Measurements from ENCODE around the gene PERCC1. TPM values are rescaled to one million over a fixed set of nuclear protein-coding genes. Genes with fewer than 3 reads are reported as not detected.

PERCC1 gene
- total RNA-seq, 1 experiment from 2014 or later: not detected

- CTCF ChIA-PET: interaction anchor here (0.5 to 0.8 kb wide), 2 partner anchors 9 to 77 kb away, joined by 4 read pairs; no protein-coding TSS in a partner anchor
- peaks cover 20% of the 10 kb centered on the region for H3K36me3 Mint-ChIP-seq (ENCODE audit: insufficient read depth, unreplicated experiment)
- no TSS peak for BruUV-seq (replicated peaks)
- H3K27me3 Mint-ChIP-seq (ENCODE audit: unreplicated experiment): no peaks in the 10 kb centered on the region
- no peak overlapping the region for H3K4me3 Mint-ChIP-seq (ENCODE audit: low read depth, unreplicated experiment)
- H3K4me1 Mint-ChIP-seq (ENCODE audit: low read depth, unreplicated experiment): no peaks in the 10 kb centered on the region
- H3K27ac Mint-ChIP-seq (ENCODE audit: unreplicated experiment): no peak overlapping the region
- no peaks in the 10 kb centered on the region for H3K9me3 Mint-ChIP-seq (ENCODE audit: low read depth, unreplicated experiment)
- no peak for TF ChIP-seq CTCF (IDR thresholded peaks at IDR 0.05; ENCODE audit: unreplicated experiment)
- intact Hi-C loops (cut with micrococcal nuclease; ENCODE audit: unreplicated experiment): no loop called here
- no peak for DNase-seq
Measured at GRCh38 chr16:1444730-1445517, 14.0 kb downstream of the PERCC1 start.

- TF ChIP-seq CTCF (IDR thresholded peaks at IDR 0.05; ENCODE audit: unreplicated experiment): no peak
- intact Hi-C loops (cut with micrococcal nuclease; ENCODE audit: unreplicated experiment): no loop called here
- CTCF ChIA-PET: no interaction called here
- TSS peak; percentile 49 for BruUV-seq (replicated peaks)
- Mint-ChIP-seq H3K9me3 (ENCODE audit: low read depth, unreplicated experiment) (no peaks in the 10 kb centered on the region), H3K36me3 (ENCODE audit: insufficient read depth, unreplicated experiment) (peaks cover 28% of the 10 kb centered on the region), H3K4me1 (ENCODE audit: low read depth, unreplicated experiment) (no peaks in the 10 kb centered on the region), H3K4me3 (ENCODE audit: low read depth, unreplicated experiment) (no peak overlapping the region), H3K27ac (ENCODE audit: unreplicated experiment) (no peak overlapping the region), H3K27me3 (ENCODE audit: unreplicated experiment) (no peaks in the 10 kb centered on the region)
- DNase-seq: no peak
Measured at GRCh38 chr16:1445518-1446203, 14.8 kb downstream of the PERCC1 start.

GRCh38 chr16:1446296-1447080 lies 15.6 kb downstream of the PERCC1 start:
- Mint-ChIP-seq H3K27ac (ENCODE audit: unreplicated experiment) (no peak overlapping the region), H3K36me3 (ENCODE audit: insufficient read depth, unreplicated experiment) (peaks cover 33% of the 10 kb centered on the region), H3K9me3 (ENCODE audit: low read depth, unreplicated experiment) (no peaks in the 10 kb centered on the region), H3K4me1 (ENCODE audit: low read depth, unreplicated experiment) (no peaks in the 10 kb centered on the region), H3K4me3 (ENCODE audit: low read depth, unreplicated experiment) (no peak overlapping the region), H3K27me3 (ENCODE audit: unreplicated experiment) (no peaks in the 10 kb centered on the region)
- no peak for DNase-seq
- BruUV-seq (replicated peaks): no TSS peak
- intact Hi-C loops (cut with micrococcal nuclease; ENCODE audit: unreplicated experiment): no loop called here
- CTCF ChIA-PET: no interaction called here
- TF ChIP-seq CTCF (IDR thresholded peaks at IDR 0.05; ENCODE audit: unreplicated experiment): no peak

GRCh38 chr16:1447965-1448364 lies 17.1 kb downstream of the PERCC1 start:
- CTCF ChIA-PET: interaction anchor here (1.2 to 1.5 kb wide), 2 partner anchors 10 to 27 kb away, joined by 3 to 4 read pairs; partner anchors contain the start of gene UQCC4
- intact Hi-C loops (cut with micrococcal nuclease; ENCODE audit: unreplicated experiment): no loop called here
- H3K27ac Mint-ChIP-seq (ENCODE audit: unreplicated experiment): no peak overlapping the region
- no TSS peak for BruUV-seq (replicated peaks)
- TF ChIP-seq CTCF (IDR thresholded peaks at IDR 0.05; ENCODE audit: unreplicated experiment): no peak
- no peaks in the 10 kb centered on the region for H3K9me3 Mint-ChIP-seq (ENCODE audit: low read depth, unreplicated experiment)
- no peak overlapping the region for H3K4me3 Mint-ChIP-seq (ENCODE audit: low read depth, unreplicated experiment)
- H3K36me3 Mint-ChIP-seq (ENCODE audit: insufficient read depth, unreplicated experiment): peaks cover 45% of the 10 kb centered on the region
- no peaks in the 10 kb centered on the region for H3K27me3 Mint-ChIP-seq (ENCODE audit: unreplicated experiment)
- no peaks in the 10 kb centered on the region for H3K4me1 Mint-ChIP-seq (ENCODE audit: low read depth, unreplicated experiment)
- no peak for DNase-seq
